Trophoblast cell (in vitro differentiated cells and primary cell): Measurements from ENCODE around the gene ABHD12B.

Experiments used
- DNase-seq, 2 donors: peaks; one replicate each; pipeline ENCODE4 v3.0.0-alpha.2; 2016
- H2AFZ ChIP-seq: 2 replicates; pipeline ENCODE4 v1.6.1; 2013; ENCODE audit warnings: low read length, moderate library complexity, mild to moderate bottlenecking; ENCODE audit not compliant: insufficient read depth, poor library complexity
- H2AK5ac ChIP-seq: 2 replicates; pipeline ENCODE4 v1.6.1; 2013; ENCODE audit warnings: mild to moderate bottlenecking, low read length
- H2BK120ac ChIP-seq: 2 replicates; pipeline ENCODE4 v1.6.1; 2013; ENCODE audit warnings: low read length, mild to moderate bottlenecking, moderate library complexity; ENCODE audit not compliant: insufficient read depth, poor library complexity
- H2BK12ac ChIP-seq: 2 replicates; pipeline ENCODE4 v1.6.1; 2013; ENCODE audit warnings: mild to moderate bottlenecking, low read length, moderate library complexity
- H2BK5ac ChIP-seq: 2 replicates; pipeline ENCODE4 v1.6.1; 2013; ENCODE audit warnings: low read length, low read depth, moderate library complexity, mild to moderate bottlenecking; ENCODE audit not compliant: poor library complexity
- H3K14ac ChIP-seq: 2 replicates; pipeline ENCODE4 v1.6.1; 2013; ENCODE audit warnings: mild to moderate bottlenecking, low read length
- H3K18ac ChIP-seq: 2 replicates; pipeline ENCODE4 v1.6.1; 2013; ENCODE audit warnings: mild to moderate bottlenecking, low read length
- H3K23ac ChIP-seq: 2 replicates; pipeline ENCODE4 v1.6.1; 2013; ENCODE audit warnings: low read length
- H3K27ac ChIP-seq: 2 replicates; pipeline ENCODE4 v1.5.1; 2013; ENCODE audit warnings: low read depth, mild to moderate bottlenecking, inconsistent platforms, low read length, moderate library complexity
- H3K27me3 ChIP-seq: 2 replicates; pipeline ENCODE4 v1.6.1; 2013; ENCODE audit warnings: inconsistent platforms, mild to moderate bottlenecking, low read length, moderate library complexity; ENCODE audit not compliant: insufficient read depth
- H3K36me3 ChIP-seq, 2 experiments: 1 replicate in 1 of 2; 2 replicates in 1 of 2; pipeline ENCODE4 v1.6.1; 2013; ENCODE audit warnings: low read length in 2 of 2, mild to moderate bottlenecking in 2 of 2, moderate library complexity in 1 of 2; ENCODE audit not compliant: insufficient read depth in 2 of 2, control insufficient read depth in 1 of 2
- H3K4ac ChIP-seq: 2 replicates; pipeline ENCODE4 v1.6.1; 2013; ENCODE audit warnings: low read depth, mild to moderate bottlenecking, low read length, moderate library complexity
- H3K4me1 ChIP-seq, 2 experiments: 1 replicate in 1 of 2; 2 replicates in 1 of 2; pipeline ENCODE4 v1.6.1; 2013; ENCODE audit warnings: low read length in 2 of 2, mild to moderate bottlenecking in 2 of 2, moderate library complexity in 1 of 2; ENCODE audit not compliant: insufficient read depth in 2 of 2, control insufficient read depth in 1 of 2
- H3K4me2 ChIP-seq: 2 replicates; pipeline ENCODE4 v1.6.1; 2013; ENCODE audit warnings: inconsistent platforms, mild to moderate bottlenecking, low read length, moderate library complexity
- H3K4me3 ChIP-seq: 2 replicates; pipeline ENCODE4 v1.5.1; 2013; ENCODE audit warnings: mild to moderate bottlenecking, low read depth, low read length, inconsistent platforms
- H3K79me1 ChIP-seq: one replicate; pipeline ENCODE4 v1.6.1; 2013; ENCODE audit warnings: low read length
- H3K79me2 ChIP-seq: 2 replicates; pipeline ENCODE4 v1.6.1; 2013; ENCODE audit warnings: low read length, mild to moderate bottlenecking; ENCODE audit not compliant: control insufficient read depth, insufficient read depth, poor library complexity
- H3K9ac ChIP-seq: 2 replicates; pipeline ENCODE4 v1.6.1; 2013; ENCODE audit warnings: mild to moderate bottlenecking, low read length
- H3K9me3 ChIP-seq: 2 replicates; pipeline ENCODE4 v1.6.1; 2013; ENCODE audit warnings: low read depth, mild to moderate bottlenecking, control low read depth, inconsistent platforms, low read length; ENCODE audit not compliant: insufficient read depth
- H4K12ac ChIP-seq: 2 replicates; pipeline ENCODE4 v1.6.1; 2013; ENCODE audit warnings: low read depth, mild to moderate bottlenecking, low read length, moderate library complexity
- H4K8ac ChIP-seq: 2 replicates; pipeline ENCODE4 v1.6.1; 2013; ENCODE audit warnings: low read depth, mild to moderate bottlenecking, low read length, moderate library complexity
- H4K91ac ChIP-seq: one replicate; pipeline ENCODE4 v1.6.1; 2013; ENCODE audit warnings: low read depth, mild to moderate bottlenecking, low read length, moderate library complexity
- WGBS: extraction: QIAGEN DNeasy Blood & Tissue Kit; methylation state at CpG from one replicate; pipeline ENCODE4 v1.1.7; 2013; ENCODE audit warnings: missing lambda C conversion rate; ENCODE audit not compliant: insufficient read length, insufficient coverage; ENCODE audit errors: extremely low coverage; 5-methylcytosine and 5-hydroxymethylcytosine counted together

The ABHD12B gene

GRCh38 chr14:50854521-50854920, 17.3 kb upstream of the ABHD12B start:
- Histone ChIP-seq H2BK12ac (no peak overlapping the region), H2BK120ac (no peak overlapping the region), H3K27ac (no peak overlapping the region), H2AK5ac (no peak overlapping the region), H4K8ac (no peak overlapping the region), H2AFZ (no peak overlapping the region), H3K9me3 (no peaks in the 10 kb centered on the region), H3K18ac (no peak overlapping the region), H3K4me3 (no peak overlapping the region), H3K14ac (no peak overlapping the region), H3K23ac (no peak overlapping the region), H3K9ac (no peak overlapping the region), H3K36me3 (no peaks in the 10 kb centered on the region), H4K91ac (no peak overlapping the region), H4K12ac (no peak overlapping the region), H3K4me1 (no peaks in the 10 kb centered on the region), H2BK5ac (no peak overlapping the region), H3K4me2 (no peak overlapping the region), H3K79me1 (no peaks in the 10 kb centered on the region), H3K79me2 (no peaks in the 10 kb centered on the region), H3K4ac (no peak overlapping the region), H3K27me3 (no peaks in the 10 kb centered on the region)
- no peak for DNase-seq
- no CpG with 5 or more reads among the region's 5 CpGs for whole genome bisulfite sequencing

- WGBS = no CpG with 5 or more reads among the region's 1 CpG
Observed at GRCh38 chr14:50855558-50855957, 16.3 kb upstream of the ABHD12B start.

DNA sequence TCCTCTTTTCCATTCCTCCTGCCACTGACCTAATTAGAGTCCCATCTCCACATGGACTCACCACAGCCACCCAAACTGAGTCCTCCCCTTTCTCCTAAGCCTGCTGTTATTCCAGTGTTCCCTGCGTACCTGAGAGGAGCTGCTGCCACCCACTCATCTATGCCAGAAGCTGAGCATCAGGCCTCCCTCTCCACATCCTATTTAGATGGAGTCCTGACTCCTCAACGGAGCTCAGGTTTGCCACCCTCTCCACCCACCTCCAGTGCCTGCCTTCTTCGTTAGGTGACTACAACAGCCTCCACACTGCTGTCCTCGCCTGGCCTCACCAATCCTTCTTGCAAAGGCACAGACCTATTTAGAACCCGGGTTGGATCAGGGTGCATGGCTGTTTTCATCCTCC, 15.2 kb upstream of the ABHD12B start:
- H3K18ac ChIP-seq = no peak overlapping the region
- H4K91ac ChIP-seq = no peak overlapping the region
- no peaks in the 10 kb centered on the region for H3K36me3 ChIP-seq
- H4K8ac ChIP-seq = no peak overlapping the region
- no peak for DNase-seq
- H3K4ac ChIP-seq = no peak overlapping the region
- H3K23ac ChIP-seq = no peak overlapping the region
- H3K9ac ChIP-seq = no peak overlapping the region
- no peak overlapping the region for H3K4me3 ChIP-seq
- H2BK5ac ChIP-seq = no peak overlapping the region
- no peak overlapping the region for H2AK5ac ChIP-seq
- no peaks in the 10 kb centered on the region for H3K79me2 ChIP-seq
- no peak overlapping the region for H2BK120ac ChIP-seq
- no peak overlapping the region for H3K14ac ChIP-seq
- no peak overlapping the region for H2BK12ac ChIP-seq
- H4K12ac ChIP-seq = no peak overlapping the region
- H2AFZ ChIP-seq = no peak overlapping the region
- H3K27me3 ChIP-seq = no peaks in the 10 kb centered on the region
- WGBS = no CpG with 5 or more reads among the region's 5 CpGs
- H3K4me2 ChIP-seq = no peak overlapping the region
- H3K9me3 ChIP-seq = no peaks in the 10 kb centered on the region
- H3K4me1 ChIP-seq = peaks cover under 1 to 2% of the 10 kb centered on the region in 2 experiments
- no peaks in the 10 kb centered on the region for H3K79me1 ChIP-seq
- H3K27ac ChIP-seq = no peak overlapping the region

More at GRCh38 chr14:50855558-50855957, 16.3 kb upstream of the ABHD12B start:
- no peak overlapping the region for H2BK5ac ChIP-seq
- H3K9ac ChIP-seq = no peak overlapping the region
- H4K12ac ChIP-seq = no peak overlapping the region
- peak in 1 of 2 donors; percentile 77 for DNase-seq
- no peaks in the 10 kb centered on the region for H3K27me3 ChIP-seq
- H2BK120ac ChIP-seq = no peak overlapping the region
- H4K91ac ChIP-seq = no peak overlapping the region
- no peak overlapping the region for H2AFZ ChIP-seq
- no peaks in the 10 kb centered on the region for H3K9me3 ChIP-seq
- no peaks in the 10 kb centered on the region for H3K4me1 ChIP-seq
- H3K27ac ChIP-seq = no peak overlapping the region
- H3K79me1 ChIP-seq = no peaks in the 10 kb centered on the region
- H3K4ac ChIP-seq = no peak overlapping the region
- no peak overlapping the region for H4K8ac ChIP-seq
- no peak overlapping the region for H3K4me3 ChIP-seq
- H3K23ac ChIP-seq = no peak overlapping the region
- no peak overlapping the region for H3K4me2 ChIP-seq
- no peak overlapping the region for H3K18ac ChIP-seq
- no peak overlapping the region for H2BK12ac ChIP-seq
- no peaks in the 10 kb centered on the region for H3K36me3 ChIP-seq
- no peak overlapping the region for H3K14ac ChIP-seq
- H2AK5ac ChIP-seq = no peak overlapping the region
- no peaks in the 10 kb centered on the region for H3K79me2 ChIP-seq

DNA sequence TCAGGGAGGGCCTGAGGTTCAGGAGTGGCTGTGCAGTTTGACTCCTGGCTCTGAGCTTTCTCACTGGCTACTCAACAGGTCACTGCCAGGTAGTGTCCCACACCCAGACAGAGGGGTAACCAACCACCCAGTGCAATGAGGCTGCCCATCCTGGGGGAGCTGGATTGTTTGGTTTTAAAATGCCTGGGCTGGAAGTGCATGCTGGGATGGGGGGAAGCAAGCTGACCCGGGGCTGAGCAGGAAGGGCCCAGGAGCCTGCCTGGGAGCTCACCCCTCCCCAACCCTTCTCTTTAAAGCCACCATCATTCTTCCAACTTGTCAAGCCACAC, 12.6 kb upstream of the ABHD12B start:
- H2BK120ac ChIP-seq = no peak overlapping the region
- H3K18ac ChIP-seq = no peak overlapping the region
- no peak for DNase-seq
- no peak overlapping the region for H2AK5ac ChIP-seq
- H3K9me3 ChIP-seq = no peaks in the 10 kb centered on the region
- no peaks in the 10 kb centered on the region for H3K79me1 ChIP-seq
- no peak overlapping the region for H3K9ac ChIP-seq
- H3K27me3 ChIP-seq = no peaks in the 10 kb centered on the region
- H3K23ac ChIP-seq = no peak overlapping the region
- no peak overlapping the region for H3K4me2 ChIP-seq
- H3K79me2 ChIP-seq = no peaks in the 10 kb centered on the region
- H2AFZ ChIP-seq = no peak overlapping the region
- H3K4me3 ChIP-seq = no peak overlapping the region
- no peak overlapping the region for H4K8ac ChIP-seq
- H4K12ac ChIP-seq = no peak overlapping the region
- H3K4ac ChIP-seq = no peak overlapping the region
- H2BK5ac ChIP-seq = no peak overlapping the region
- no peak overlapping the region for H2BK12ac ChIP-seq
- H3K4me1 ChIP-seq = peaks cover 7 to 9% of the 10 kb centered on the region in 2 experiments
- WGBS = no CpG with 5 or more reads among the region's 1 CpG
- no peak overlapping the region for H3K14ac ChIP-seq
- no peak overlapping the region for H4K91ac ChIP-seq
- no peaks in the 10 kb centered on the region for H3K36me3 ChIP-seq
- no peak overlapping the region for H3K27ac ChIP-seq
